Measurements from ENCODE around the gene GPR45. TPM values are rescaled to one million over a fixed set of nuclear protein-coding genes. Genes with fewer than 3 reads are reported as not detected.

GPR45 gene
- total RNA-seq, 2 donors from 2014 or later = not detected

DNA sequence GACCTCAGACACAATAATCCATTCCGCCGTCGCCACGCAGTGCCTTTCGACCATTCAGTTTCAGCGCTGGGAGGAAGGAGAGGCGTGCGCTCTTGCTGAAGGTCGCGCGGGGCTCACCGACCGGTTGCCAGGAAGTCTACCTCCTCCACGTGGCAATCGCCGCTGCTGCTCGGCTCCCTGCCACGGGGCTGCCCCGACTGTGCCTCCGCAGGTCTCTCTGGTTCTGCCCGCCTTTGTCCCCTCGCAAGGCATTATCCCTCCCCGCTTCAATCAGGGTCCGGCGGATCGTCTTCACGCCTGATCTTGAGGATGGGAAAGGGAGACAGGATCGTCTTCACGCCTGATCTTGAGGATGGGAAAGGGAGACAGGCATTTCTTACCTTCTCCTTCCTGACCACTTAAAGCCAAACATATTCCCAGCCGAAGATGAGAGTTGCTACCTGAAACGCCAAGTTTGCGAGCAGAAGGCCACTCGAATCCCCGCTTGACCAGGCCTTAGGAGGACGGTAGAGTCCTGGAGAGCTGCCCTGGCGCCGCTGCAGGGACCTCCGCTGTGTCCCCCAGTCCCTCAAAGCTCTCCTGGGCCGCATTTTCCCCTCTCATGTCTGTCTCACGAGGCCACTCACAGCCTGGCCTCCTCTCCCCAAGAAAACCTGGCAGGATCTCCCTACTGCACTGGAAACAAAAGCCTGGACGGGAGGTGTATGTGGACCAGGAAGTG is 4.3 kb upstream of the GPR45 start:
- intact Hi-C loops (cut with DNase I) = no loop called here
- no peaks in the 10 kb centered on the region for H3K36me3 ChIP-seq (replicated peaks in 1 of 2; ENCODE audit: insufficient read depth in 1 of 2, low read depth in 2 of 2)
- H3K4me1 ChIP-seq = no peaks in the 10 kb centered on the region
- H3K4me3 ChIP-seq = no peak overlapping the region
- DNase-seq (no peak), ATAC-seq (peak; percentile 42)
- WGBS, 2 donors = 47 to 54% methylated on average over 34 to 39 of the region's 41 CpGs
- TF ChIP-seq, protein P1, sequence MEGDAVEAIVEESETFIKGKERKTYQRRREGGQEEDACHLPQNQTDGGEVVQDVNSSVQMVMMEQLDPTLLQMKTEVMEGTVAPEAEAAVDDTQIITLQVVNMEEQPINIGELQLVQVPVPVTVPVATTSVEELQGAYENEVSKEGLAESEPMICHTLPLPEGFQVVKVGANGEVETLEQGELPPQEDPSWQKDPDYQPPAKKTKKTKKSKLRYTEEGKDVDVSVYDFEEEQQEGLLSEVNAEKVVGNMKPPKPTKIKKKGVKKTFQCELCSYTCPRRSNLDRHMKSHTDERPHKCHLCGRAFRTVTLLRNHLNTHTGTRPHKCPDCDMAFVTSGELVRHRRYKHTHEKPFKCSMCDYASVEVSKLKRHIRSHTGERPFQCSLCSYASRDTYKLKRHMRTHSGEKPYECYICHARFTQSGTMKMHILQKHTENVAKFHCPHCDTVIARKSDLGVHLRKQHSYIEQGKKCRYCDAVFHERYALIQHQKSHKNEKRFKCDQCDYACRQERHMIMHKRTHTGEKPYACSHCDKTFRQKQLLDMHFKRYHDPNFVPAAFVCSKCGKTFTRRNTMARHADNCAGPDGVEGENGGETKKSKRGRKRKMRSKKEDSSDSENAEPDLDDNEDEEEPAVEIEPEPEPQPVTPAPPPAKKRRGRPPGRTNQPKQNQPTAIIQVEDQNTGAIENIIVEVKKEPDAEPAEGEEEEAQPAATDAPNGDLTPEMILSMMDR (IDR thresholded peaks at IDR 0.05) = no peak
- TF ChIP-seq POLR2A (IDR thresholded peaks at IDR 0.05) = no peak
- no peak overlapping the region for H3K27ac ChIP-seq
- H3K27me3 ChIP-seq = no peaks in the 10 kb centered on the region
- no peaks in the 10 kb centered on the region for H3K9me3 ChIP-seq

DNA sequence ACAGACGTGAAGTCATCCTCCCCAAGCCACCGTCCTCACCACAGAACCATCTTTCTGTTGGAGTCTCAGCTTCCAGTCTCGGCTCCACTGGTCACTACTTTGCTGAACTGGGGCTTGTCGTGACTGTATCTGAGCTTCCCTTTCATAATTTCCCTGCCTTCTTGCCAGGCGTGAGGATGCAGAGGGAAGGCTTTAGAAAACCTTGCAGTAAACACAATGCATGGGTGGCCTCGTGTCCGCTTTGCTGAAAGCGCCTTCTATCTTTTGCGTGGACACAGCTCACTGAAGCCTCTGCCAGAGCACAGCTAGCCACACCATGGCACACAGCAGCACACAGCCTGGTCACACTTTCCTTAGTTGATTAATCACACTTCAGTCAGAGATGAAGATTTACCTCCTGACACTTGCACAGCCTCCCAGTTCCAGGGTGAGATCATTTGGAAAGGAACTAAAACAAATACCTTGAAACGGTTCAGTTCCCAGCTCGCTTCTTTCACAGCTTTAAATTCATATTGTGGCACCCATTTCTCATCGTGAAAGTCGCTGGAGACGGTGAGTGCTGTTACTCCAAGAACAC is 2.8 kb upstream of the GPR45 start:
- no peak for ATAC-seq
- intact Hi-C loops (cut with DNase I) = no loop called here

DNA sequence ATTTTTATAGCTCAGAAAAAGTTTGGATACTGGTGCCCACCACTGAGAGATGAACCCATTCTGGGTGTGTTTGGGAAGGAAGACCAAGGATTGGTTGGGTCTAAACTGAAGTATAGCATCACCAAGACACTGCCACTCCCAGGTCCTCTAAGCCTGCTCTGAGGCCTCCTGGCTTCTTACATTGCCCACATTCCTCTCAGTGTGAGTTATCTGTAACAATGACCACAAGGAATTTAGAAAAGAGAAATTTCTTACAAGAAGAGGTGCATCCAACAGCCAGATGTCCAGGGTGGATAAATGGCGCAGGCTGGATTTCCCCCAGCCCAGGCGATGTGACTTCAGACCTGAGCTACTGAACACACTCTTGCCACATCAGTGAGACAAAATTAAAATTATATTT is 1.6 kb upstream of the GPR45 start:
- intact Hi-C loops (cut with DNase I) = loop anchor here (5.0 kb wide), 1 partner anchor 128 kb away; no protein-coding TSS in a partner anchor
- Histone ChIP-seq H3K4me3 (no peak overlapping the region), H3K36me3 (replicated peaks in 1 of 2; ENCODE audit: insufficient read depth in 1 of 2, low read depth in 2 of 2) (no peaks in the 10 kb centered on the region), H3K27me3 (no peaks in the 10 kb centered on the region), H3K9me3 (no peaks in the 10 kb centered on the region), H3K27ac (no peak overlapping the region), H3K4me1 (no peaks in the 10 kb centered on the region)
- no peak for DNase-seq
- 83 to 93% methylated on average over 2 of the region's 2 CpGs for WGBS, 2 donors
- ATAC-seq = no peak
- TF ChIP-seq, protein P1 (IDR thresholded peaks at IDR 0.05) = no peak

More for the DNA sequence above, 2.8 kb upstream of the GPR45 start:
- Histone ChIP-seq H3K27me3 (no peaks in the 10 kb centered on the region), H3K9me3 (no peaks in the 10 kb centered on the region), H3K27ac (no peak overlapping the region), H3K4me1 (no peaks in the 10 kb centered on the region), H3K4me3 (no peak overlapping the region), H3K36me3 (replicated peaks in 1 of 2; ENCODE audit: insufficient read depth in 1 of 2, low read depth in 2 of 2) (no peaks in the 10 kb centered on the region)
- WGBS, 2 donors = 61 to 69% methylated on average over 14 of the region's 14 CpGs
- no peak for DNase-seq
- no peak for TF ChIP-seq POLR2A (IDR thresholded peaks at IDR 0.05)
- TF ChIP-seq, protein P1 (IDR thresholded peaks at IDR 0.05) = no peak

DNA sequence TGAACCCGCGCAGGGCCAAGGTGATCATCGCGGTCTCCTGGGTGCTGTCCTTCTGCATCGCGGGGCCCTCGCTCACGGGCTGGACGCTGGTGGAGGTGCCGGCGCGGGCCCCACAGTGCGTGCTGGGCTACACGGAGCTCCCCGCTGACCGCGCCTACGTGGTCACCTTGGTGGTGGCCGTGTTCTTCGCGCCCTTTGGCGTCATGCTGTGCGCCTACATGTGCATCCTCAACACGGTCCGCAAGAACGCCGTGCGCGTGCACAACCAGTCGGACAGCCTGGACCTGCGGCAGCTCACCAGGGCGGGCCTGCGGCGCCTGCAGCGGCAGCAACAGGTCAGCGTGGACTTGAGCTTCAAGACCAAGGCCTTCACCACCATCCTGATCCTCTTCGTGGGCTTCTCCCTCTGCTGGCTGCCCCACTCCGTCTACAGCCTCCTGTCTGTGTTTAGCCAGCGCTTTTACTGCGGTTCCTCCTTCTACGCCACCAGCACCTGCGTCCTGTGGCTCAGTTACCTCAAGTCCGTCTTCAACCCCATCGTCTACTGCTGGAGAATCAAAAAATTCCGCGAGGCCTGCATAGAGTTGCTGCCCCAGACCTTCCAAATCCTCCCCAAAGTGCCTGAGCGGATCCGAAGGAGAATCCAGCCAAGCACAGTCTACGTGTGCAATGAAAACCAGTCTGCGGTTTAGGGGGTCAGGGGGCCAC is 897 bp downstream of the GPR45 start:
- intact Hi-C loops (cut with DNase I) = loop anchor here (5.0 kb wide), 1 partner anchor 130 kb away; no protein-coding TSS in a partner anchor
- Histone ChIP-seq H3K9me3 (no peaks in the 10 kb centered on the region), H3K27me3 (no peaks in the 10 kb centered on the region), H3K4me1 (no peaks in the 10 kb centered on the region), H3K4me3 (no peak overlapping the region), H3K27ac (no peak overlapping the region), H3K36me3 (replicated peaks in 1 of 2; ENCODE audit: insufficient read depth in 1 of 2, low read depth in 2 of 2) (no peaks in the 10 kb centered on the region)
- no peak for TF ChIP-seq POLR2A (IDR thresholded peaks at IDR 0.05)
- TF ChIP-seq, protein P1 (IDR thresholded peaks at IDR 0.05) = no peak
- WGBS, 2 donors = 91 to 92% methylated on average over 30 to 50 of the region's 50 CpGs
- no peak for DNase-seq
- ATAC-seq = no peak

All from body of pancreas (tissue), 4 donors.